HCT116 (cell line): Measurements from ENCODE around the gene CC2D1A.

Source experiments
- CTCF ChIP-seq, 3 experiments: fragments of 200-600 bp in 1 of 3; sonication (generic) in 1 of 3; IDR thresholded peaks in 2 of 3; conservative IDR thresholded peaks in 1 of 3; 2 replicates each; pipeline ENCODE4 v1.5.1; 2012 to 2017; ENCODE audit warnings: low read depth in 2 of 3, low read length in 2 of 3, antibody characterized with exemption in 1 of 3, borderline replicate concordance in 1 of 3, control low read depth in 1 of 3, mild to moderate bottlenecking in 1 of 3, mixed read lengths in 1 of 3, mixed run types in 1 of 3, moderate library complexity in 1 of 3; ENCODE audit not compliant: insufficient read depth in 1 of 3
- EZH2phosphoT487 ChIP-seq: fragments of 200-600 bp; IDR thresholded peaks from 2 replicates; pipeline ENCODE4 v1.6.1; 2018; ENCODE audit warnings: antibody characterized with exemption, borderline replicate concordance
- REST ChIP-seq: IDR thresholded peaks from 2 replicates; pipeline ENCODE4 v1.6.1; 2012; ENCODE audit warnings: low read depth
- SP1 ChIP-seq: IDR thresholded peaks from 2 replicates; pipeline ENCODE4 v1.6.1; 2012; ENCODE audit warnings: low read depth

GRCh38 chr19:13864667-13865570 is 41.1 kb upstream of the CC2D1A start:
- TF ChIP-seq SP1 (no peak), CTCF (IDR thresholded peaks at IDR 0.05 in 2 of 3, conservative IDR thresholded peaks at IDR 0.05 in 1 of 3; ENCODE audit: borderline replicate concordance in 1 of 3, insufficient read depth in 1 of 3, low read depth in 2 of 3, low read length in 2 of 3) (no peak), REST (no peak), EZH2phosphoT487 (no peak)
